Effector memory CD8-positive, alpha-beta T cell (primary cell): ENCODE results near the gene ZNF43.
"Not testable (repeated sequence)": the region's sequence is repeated elsewhere in the genome, so short reads cannot be mapped to it uniquely, and the experiment has no call there.

Experiments used
- ATAC-seq: fragments of 150-1000 bp; cut with Tn5 transposase; replicated peaks from 2 replicates; pipeline ENCODE4 v1.10.0; 2021; ENCODE audit warnings: mild to moderate bottlenecking, moderate library complexity
- DNase-seq, 3 experiments: peaks; one replicate each; pipeline ENCODE4 v3.0.0; 2021
- H3K27ac Mint-ChIP-seq, 2 donors: one replicate each; pipeline ENCODE4 v1.8.0; 2022; ENCODE audit warnings: mild to moderate bottlenecking in 2 of 2, mixed read lengths in 2 of 2, moderate library complexity in 2 of 2
- H3K27me3 Mint-ChIP-seq, 2 donors: one replicate each; pipeline ENCODE4 v1.8.0; 2022; ENCODE audit warnings: mixed read lengths in 2 of 2
- H3K36me3 Mint-ChIP-seq: one replicate; pipeline ENCODE4 v1.8.0; 2022; ENCODE audit warnings: mild to moderate bottlenecking, moderate library complexity, mixed read lengths; ENCODE audit not compliant: insufficient read depth
- H3K4me1 Mint-ChIP-seq, 2 donors: one replicate each; pipeline ENCODE4 v1.8.0; 2022; ENCODE audit warnings: low read depth in 2 of 2, mixed read lengths in 2 of 2
- H3K4me3 Mint-ChIP-seq, 2 donors: one replicate each; pipeline ENCODE4 v1.8.0; 2022; ENCODE audit warnings: mild to moderate bottlenecking in 2 of 2, mixed read lengths in 2 of 2, moderate library complexity in 2 of 2
- H3K9me3 Mint-ChIP-seq, 2 donors: one replicate each; pipeline ENCODE4 v1.8.0; 2022; ENCODE audit warnings: mixed read lengths in 2 of 2

ZNF43 gene

DNA sequence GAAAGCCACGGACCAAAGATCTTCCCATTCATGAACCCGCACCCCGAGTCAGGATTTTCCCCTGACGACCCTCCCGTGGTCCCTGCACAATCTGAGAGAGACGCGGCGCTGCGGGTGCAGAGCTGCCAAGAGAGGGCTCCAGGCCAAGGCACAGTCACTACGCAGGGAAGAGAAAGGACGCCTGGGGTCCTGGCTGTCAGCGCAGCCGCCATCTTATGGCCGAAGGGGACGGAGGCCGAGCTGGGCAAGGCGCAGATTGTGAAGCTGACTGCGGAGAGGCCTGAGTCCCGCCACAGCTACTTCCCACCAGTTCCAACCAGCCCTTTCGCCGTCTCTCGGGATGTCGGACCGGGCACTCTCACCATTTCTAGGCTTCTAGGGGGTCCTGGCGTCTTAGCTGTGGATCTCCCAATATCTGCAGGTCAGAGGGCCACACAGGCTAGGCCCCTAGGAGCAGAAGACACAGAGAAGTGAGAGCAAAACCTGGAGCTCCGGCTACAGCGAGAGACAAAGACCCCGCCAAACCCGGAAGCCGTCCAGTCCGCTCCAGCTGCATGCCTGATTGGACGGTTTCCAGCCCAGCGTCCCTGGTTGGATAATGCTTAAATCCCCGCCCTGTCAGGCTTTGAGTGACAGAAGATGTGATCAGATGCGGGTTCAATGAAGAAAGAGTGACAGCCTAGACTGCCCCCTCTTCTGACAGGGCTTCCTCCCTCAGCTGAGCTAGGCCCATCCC lies 68.7 kb downstream of the ZNF43 start, which contains the start of gene ZNF100:
TSS of gene ZNF100 (minus strand) at position 515 of the 736 bp plus-strand sequence. CDS start at position 365, 150 bp downstream.
- H3K9me3 Mint-ChIP-seq = no peaks in the 10 kb centered on the region
- peaks cover 14% of the 10 kb centered on the region for H3K36me3 Mint-ChIP-seq

DNA sequence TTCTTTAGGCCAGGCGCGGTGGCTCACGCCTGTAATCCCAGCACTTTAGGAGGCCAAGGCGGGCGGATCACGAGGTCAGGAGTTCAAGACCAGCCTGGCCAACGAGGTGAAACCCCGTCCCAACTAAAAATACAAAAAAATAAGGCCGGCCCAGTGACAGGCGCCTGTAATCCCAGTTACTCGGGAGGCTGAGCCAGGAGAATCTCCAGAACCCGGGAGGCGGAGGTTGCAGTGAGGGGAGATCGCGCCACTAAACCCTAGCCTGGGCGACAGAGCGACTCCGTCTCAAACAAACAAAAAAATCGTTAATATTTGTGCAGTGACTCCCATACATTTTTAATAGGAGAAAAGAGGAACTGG lies 69.3 kb downstream of the ZNF43 start:
- peak overlapping the region; percentile 93 to 96 for H3K4me3 Mint-ChIP-seq
- not testable (repeated sequence) for H3K9me3 Mint-ChIP-seq, H3K27me3 Mint-ChIP-seq, DNase-seq
- H3K36me3 Mint-ChIP-seq = peaks cover 16% of the 10 kb centered on the region
- peak; percentile 1 for ATAC-seq
- H3K4me1 Mint-ChIP-seq = peaks cover 1 to 43% of the 10 kb centered on the region in 2 donors
- H3K27ac Mint-ChIP-seq = peak overlapping the region; percentile 96 to 97

More for the DNA sequence above, 68.7 kb downstream of the ZNF43 start, which contains the start of gene ZNF100:
- peak; percentile 98 for ATAC-seq
- Mint-ChIP-seq H3K4me3 (peak within 1 kb of the TSS; percentile 93 to 96), H3K27me3 (no peaks in the 10 kb centered on the region), H3K27ac (peak within 1 kb of the TSS; percentile 96 to 97), H3K4me1 (peaks cover 1 to 37% of the 10 kb centered on the region in 2 donors)
- peak; percentile 77 to 84 (median 81) for DNase-seq

DNA sequence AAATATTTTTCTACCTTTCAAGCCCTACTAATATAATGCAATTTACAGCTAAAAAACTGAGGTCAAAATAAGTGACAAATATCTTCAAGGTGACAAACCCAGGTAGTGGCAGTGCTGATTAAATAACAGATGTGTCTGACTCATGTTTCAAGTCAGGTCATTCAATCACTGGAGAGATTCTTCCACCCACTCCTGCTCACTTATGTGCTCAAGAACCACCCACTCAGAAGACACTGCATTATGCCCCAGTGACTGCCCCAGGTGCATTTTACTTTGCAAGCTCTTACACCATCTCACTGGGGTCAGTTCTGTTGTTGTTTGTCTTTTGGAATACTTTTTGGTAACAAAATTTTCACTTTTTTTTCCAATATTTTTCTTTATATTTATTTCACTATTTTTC lies 70.8 kb downstream of the ZNF43 start:
- Mint-ChIP-seq H3K9me3 (no peaks in the 10 kb centered on the region), H3K4me1 (peaks cover 1 to 45% of the 10 kb centered on the region in 2 donors), H3K4me3 (peak overlapping the region in 1 of 2 donors; percentile 93), H3K27me3 (no peaks in the 10 kb centered on the region), H3K36me3 (peaks cover 22% of the 10 kb centered on the region), H3K27ac (no peak overlapping the region)
- DNase-seq (no peak), ATAC-seq (no peak)

DNA sequence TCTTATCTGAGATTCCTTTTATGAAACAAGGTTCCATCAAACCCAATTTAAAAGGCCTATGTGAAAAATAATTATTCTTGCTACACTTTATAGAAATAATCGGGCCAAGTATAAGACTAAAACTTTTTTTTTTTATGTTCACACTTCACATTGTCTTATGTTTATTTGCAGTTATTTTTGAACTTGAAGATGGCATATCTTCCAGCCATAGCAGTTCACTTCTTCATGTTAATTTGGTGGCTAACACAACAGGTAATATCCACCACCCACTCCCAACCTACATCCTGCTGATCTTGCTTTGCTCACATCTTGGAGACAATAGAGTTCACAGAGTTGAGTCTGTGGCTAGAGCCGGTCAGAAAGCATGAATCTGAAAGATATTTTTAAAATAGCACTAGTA lies 74.4 kb downstream of the ZNF43 start:
- H3K4me1 Mint-ChIP-seq = peaks cover 1 to 70% of the 10 kb centered on the region in 2 donors
- not testable (repeated sequence) for DNase-seq, H3K9me3 Mint-ChIP-seq, H3K27me3 Mint-ChIP-seq, H3K4me3 Mint-ChIP-seq
- peaks cover 27% of the 10 kb centered on the region for H3K36me3 Mint-ChIP-seq
- H3K27ac Mint-ChIP-seq = peak overlapping the region in 1 of 2 donors; percentile 72
- peak; percentile 67 for ATAC-seq

DNA sequence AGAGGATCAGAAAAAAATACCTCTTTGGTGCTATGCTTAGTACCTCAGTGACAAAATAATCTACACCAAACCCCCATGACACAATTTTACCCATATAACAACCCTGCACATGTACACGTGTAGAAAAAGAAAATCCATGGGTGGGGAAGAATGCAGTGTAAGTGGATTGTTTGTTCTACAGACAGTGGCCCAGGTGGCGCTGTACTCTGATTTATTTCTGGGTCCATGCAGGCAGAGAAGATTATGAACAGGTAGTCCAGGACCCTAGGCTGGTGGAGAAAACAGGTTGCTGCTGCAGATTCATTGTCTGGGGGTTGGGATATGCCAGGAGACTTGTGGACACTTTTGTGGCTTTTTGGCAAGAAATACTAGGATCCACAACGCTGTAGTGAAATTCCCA lies 77.7 kb downstream of the ZNF43 start:
- DNase-seq = no peak
- no peaks in the 10 kb centered on the region for H3K9me3 Mint-ChIP-seq
- H3K4me3 Mint-ChIP-seq = no peak overlapping the region
- no peak overlapping the region for H3K27ac Mint-ChIP-seq
- peaks cover 4 to 70% of the 10 kb centered on the region in 2 donors for H3K4me1 Mint-ChIP-seq
- H3K36me3 Mint-ChIP-seq = peaks cover 16% of the 10 kb centered on the region
- H3K27me3 Mint-ChIP-seq = no peaks in the 10 kb centered on the region
- ATAC-seq = no peak

DNA sequence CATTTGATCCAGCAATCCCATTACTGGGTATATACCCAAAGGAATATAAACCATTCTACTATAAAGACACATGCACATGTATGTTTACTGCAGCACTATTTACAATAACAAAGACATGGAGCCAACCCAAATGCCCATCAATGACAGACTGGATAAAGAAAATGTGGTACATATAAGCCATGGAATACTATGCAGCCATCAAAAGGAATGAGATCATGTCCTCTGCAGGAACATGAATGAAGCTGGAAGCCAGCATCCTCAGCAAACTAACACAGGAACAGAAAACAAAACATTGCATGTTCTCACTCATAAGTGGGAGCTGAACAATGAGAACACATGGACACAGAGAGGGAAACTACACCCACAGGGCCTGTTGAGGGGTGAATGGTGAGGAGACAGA lies 80.4 kb downstream of the ZNF43 start:
- H3K27ac Mint-ChIP-seq, H3K36me3 Mint-ChIP-seq, ATAC-seq, DNase-seq, H3K27me3 Mint-ChIP-seq, H3K9me3 Mint-ChIP-seq, H3K4me3 Mint-ChIP-seq: not testable (repeated sequence)
- H3K4me1 Mint-ChIP-seq = peaks cover 4 to 59% of the 10 kb centered on the region in 2 donors
